Sciatic nerve (tissue), 2 donors: ENCODE results near the gene SUFU. TPM values are rescaled to one million over a fixed set of nuclear protein-coding genes. Genes with fewer than 3 reads are reported as not detected.
A peak's percentile ranks its signal among the peaks of the same experiment; 100 is the strongest.
"Not testable (repeated sequence)": the region's sequence is repeated elsewhere in the genome, so short reads cannot be mapped to it uniquely, and the experiment has no call there.

Source experiments
- ATAC-seq: fragments of 200-7000 bp; cut with Tn5 transposase; one replicate; pipeline ENCODE4 v1.9.1; 2020; ENCODE audit warnings: mild to moderate bottlenecking, moderate library complexity
- DNase-seq: peaks from one replicate; pipeline ENCODE4 v3.0.0-alpha.2; 2020; ENCODE audit warnings: low spot score
- intact Hi-C: fragments of 100-400 bp; cut with DNase I; formaldehyde crosslinking; loops from one replicate; pipeline ENCODE4 v1.14.2; 2022
- total RNA-seq: library from RNA; stranded (reverse); fragmentation: NEBNext Ultra II Directional; extraction: Animal tissue kit (Norgen Biotek cat#: 25700); gene quantifications from one replicate; pipeline ENCODE4 v1.2.1, GENCODE V29; 2021
- donor health status: DM: no; HTN: no; CAD: no.
- donor health status: DM: no; HTN: no; CAD: no.

SUFU gene
- total RNA-seq, 1 donor from 2014 or later: 19.7 TPM

DNA sequence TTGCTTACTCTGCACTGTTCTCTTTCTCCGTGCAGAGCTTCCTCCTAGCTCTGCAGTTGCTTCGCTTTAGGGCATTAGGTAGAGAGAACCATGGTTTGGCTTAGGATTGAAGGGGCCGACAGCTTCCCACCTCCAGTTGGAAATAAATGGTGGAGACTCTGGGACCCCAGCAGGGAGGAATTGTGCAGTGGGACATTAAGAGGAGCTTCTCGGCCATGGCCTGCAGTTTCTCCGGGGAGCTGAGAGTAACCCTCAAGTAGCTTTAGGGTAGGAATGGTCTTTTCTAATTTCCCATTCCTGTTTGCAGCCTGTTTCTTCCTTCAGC, 1.2 kb downstream of the SUFU start:
- DNase-seq: peak; percentile 50
- intact Hi-C loops: loop anchor here (1.0 to 5.0 kb wide), 2 partner anchors 77 to 354 kb away; no protein-coding TSS in a partner anchor
- ATAC-seq: no peak

DNA sequence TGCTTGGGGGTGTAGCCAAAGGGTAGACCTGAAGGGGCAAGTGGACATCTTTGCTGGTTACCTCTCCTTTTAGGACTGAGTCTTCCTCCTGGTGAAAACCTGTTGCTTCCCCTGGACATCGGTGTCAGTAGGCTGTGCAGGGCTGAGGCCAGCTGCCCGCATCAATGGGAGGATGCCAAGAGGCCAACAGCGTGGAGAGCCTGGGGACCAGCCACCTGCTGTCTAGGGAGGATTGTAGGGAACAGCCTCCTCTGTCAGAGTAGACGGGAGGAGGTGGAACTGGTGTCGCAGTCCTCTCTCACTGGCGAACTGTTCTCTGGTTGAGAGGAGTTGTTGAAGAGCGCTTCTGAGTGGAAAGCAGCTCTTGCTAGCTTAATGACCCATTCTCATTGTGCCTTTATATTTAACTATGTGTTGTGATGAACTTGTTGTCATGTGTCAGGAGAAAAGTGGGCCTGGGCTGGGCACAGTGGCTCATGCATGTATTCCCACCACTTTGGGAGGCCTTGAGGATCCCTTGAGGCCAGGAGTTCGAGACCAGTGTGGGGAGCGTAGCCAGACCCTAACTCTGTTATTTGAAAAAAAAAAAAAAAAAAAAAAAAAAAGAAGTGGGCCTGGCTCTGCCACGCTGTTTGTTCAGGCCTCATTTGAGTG, 1.8 kb downstream of the SUFU start:
- ATAC-seq (no peak), DNase-seq (peak; percentile 57)
- intact Hi-C loops: no loop called here

DNA sequence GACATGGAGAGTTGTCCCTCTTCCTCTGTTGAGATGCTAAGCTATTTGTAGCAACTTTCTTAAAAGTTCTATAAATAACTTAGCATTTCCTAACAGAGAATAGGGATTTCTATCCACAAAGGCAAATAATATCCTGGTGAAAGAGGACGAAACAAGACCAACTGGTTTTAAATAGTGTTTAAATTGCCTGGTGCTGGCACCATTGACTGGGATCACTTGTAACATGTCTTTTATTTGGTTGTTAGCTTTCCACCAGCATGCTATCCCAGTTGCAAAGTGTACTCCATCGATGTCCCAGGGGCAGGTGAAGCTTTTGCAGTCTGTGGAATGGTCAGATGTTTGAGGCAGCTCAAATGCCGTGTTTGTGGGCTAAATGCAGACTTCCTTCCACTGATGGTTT, 3.7 kb downstream of the SUFU start:
- ATAC-seq: no peak
- DNase-seq: peak; percentile 2
- intact Hi-C loops: no loop called here

DNA sequence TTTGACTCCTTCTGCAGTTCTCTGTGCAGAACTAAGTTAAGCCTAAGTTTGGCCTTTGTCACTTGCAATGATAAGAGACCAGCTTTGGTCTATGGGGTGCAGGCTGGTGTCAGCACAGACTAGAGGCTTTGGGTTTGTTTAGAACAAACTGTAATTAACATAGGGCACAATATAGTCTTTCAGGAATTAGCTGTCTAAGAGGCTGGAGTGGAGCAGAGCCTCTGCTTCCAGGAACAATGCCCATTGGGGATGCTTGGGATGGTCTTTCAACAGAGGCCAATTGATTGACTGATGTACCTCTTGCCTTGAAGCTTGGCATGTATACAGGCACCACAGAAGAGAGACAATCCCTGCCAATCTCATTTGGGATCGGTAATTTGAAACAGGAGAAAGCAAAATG, 4.7 kb downstream of the SUFU start:
- intact Hi-C loops: no loop called here
- DNase-seq: peak; percentile 9
- ATAC-seq: no peak

DNA sequence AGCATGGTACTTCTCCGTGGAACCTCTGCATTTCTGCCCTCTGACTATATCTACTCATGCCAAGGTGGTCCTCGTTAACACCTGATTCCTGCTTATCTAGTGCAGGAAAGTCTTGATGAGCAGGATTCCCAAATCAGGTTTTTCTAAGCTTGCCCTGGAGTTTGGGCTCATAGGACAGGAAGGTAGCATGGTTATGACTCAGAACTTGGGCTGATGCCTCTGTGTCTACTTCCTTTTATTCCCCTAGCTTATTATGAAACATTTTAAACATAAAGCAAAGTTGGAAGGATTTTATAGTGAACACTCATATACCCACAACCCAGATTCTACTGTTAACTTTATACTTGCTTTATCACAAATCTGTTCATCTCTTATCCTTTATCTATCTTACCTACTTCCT, 5.6 kb downstream of the SUFU start:
- DNase-seq (no peak), ATAC-seq (no peak)
- intact Hi-C loops: no loop called here

- intact Hi-C loops: no loop called here
- ATAC-seq (no peak), DNase-seq (peak; percentile 26)
Observed at GRCh38 chr10:102511583-102512274, 8.0 kb downstream of the SUFU start.

DNA sequence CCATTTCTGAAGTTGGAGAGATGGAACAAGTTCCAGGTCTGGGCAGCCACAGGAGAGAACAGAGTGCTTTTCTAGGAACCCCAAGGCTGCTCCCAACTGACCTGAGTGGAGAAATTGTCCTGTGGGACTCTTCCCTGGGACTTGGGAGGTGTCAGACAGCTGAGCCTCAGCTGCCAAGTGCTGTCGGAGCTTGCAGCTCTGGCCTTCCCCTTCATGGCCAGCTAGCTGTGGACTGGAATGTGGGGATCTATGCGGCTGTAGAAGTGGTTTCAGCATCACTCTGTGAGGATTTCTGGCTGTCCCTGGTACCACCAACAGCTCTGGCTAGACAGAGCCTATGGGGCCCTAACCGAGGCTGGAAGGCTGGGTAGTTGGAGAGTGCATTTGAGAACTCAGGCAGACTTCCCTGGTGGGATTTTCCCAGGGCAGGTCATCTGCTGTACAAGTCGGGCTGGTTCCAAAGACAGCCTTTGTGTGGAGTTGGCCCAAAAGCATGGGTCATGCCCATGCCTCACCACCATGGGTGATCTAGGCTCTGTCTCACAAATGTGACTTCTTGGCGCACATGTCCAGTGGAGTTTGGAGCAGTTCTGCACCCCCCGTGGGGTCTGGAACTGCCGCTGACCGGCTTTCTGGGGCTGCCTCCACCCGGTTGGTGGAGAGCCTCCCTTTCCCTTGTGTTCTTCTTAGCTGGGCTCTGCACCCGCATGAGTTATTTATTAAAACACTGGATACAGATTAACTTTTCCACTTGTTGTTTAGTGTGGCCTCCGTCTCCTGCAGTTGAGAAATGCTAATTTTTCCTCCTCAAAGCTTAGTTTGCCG, 10.9 kb downstream of the SUFU start:
- DNase-seq: no peak
- intact Hi-C loops: no loop called here
- peak; percentile 52 for ATAC-seq

DNA sequence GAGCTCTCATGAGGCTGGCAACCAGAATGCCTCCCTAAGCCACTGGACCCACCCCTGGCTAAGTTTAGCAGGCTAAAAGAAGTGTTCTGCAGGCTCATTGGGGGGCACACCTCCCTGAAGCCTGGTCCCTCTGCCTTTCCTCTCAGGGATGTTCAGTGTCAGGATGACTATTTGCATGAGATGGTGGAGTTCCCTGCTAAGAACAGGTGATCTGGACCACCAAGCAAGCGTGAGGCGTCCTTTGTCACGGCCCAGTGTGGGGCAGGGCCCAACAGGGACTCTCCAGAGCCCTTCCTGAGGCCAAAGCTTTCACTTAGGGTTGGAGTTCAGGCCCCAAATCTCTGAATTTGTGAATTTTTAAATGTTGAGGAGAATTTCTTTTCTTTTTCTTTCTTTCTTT, 12.0 kb downstream of the SUFU start:
- ATAC-seq (no peak), DNase-seq (peak; percentile 17)
- intact Hi-C loops: no loop called here

GRCh38 chr10:102517553-102517952, 13.8 kb downstream of the SUFU start:
- ATAC-seq (no peak), DNase-seq (peak; percentile 3)

GRCh38 chr10:102519246-102519825, 15.6 kb downstream of the SUFU start:
- intact Hi-C loops: no loop called here
- DNase-seq: peak; percentile 33
- ATAC-seq: no peak

More at GRCh38 chr10:102517553-102517952, 13.8 kb downstream of the SUFU start:
- intact Hi-C loops: no loop called here

GRCh38 chr10:102522874-102523249, 19.1 kb downstream of the SUFU start:
- no peak for ATAC-seq
- intact Hi-C loops: no loop called here
- DNase-seq: peak; percentile 6

GRCh38 chr10:102523250-102524029, 19.7 kb downstream of the SUFU start:
- DNase-seq: peak; percentile 63
- intact Hi-C loops: no loop called here
- no peak for ATAC-seq

DNA sequence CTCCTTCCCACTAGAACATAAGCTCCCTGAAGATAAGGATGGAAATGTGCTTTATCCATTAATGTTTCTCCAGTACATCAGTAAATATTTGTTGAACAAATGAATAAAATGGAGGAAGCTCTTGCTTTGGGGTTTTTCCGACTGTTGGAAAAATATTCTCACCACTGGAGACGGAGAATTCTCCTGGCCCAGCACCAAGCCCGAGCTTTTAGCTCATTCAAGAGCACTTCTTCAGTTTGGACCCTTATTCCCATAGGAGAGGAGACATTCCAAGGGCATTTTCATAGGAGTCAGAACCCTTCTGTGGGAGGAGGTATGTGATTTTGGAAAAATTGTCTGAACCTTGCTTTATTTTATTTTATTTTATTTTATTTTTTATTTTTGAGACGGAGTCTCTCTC, 21.0 kb downstream of the SUFU start:
- no peak for ATAC-seq
- peak; percentile 26 for DNase-seq
- intact Hi-C loops: no loop called here

- no peak for ATAC-seq
- intact Hi-C loops: no loop called here
- peak; percentile 15 for DNase-seq
Observed at GRCh38 chr10:102527546-102527945, 23.8 kb downstream of the SUFU start.

- DNase-seq (no peak), ATAC-seq (peak; percentile 42)
- intact Hi-C loops: no loop called here
Observed at GRCh38 chr10:102534333-102534732, 30.6 kb downstream of the SUFU start.

- intact Hi-C loops, ATAC-seq, DNase-seq: not testable (repeated sequence)
Observed at GRCh38 chr10:102534966-102535365, 31.2 kb downstream of the SUFU start.

- intact Hi-C loops: no loop called here
- ATAC-seq (no peak), DNase-seq (no peak)
Observed at GRCh38 chr10:102535481-102536147, 31.8 kb downstream of the SUFU start.

DNA sequence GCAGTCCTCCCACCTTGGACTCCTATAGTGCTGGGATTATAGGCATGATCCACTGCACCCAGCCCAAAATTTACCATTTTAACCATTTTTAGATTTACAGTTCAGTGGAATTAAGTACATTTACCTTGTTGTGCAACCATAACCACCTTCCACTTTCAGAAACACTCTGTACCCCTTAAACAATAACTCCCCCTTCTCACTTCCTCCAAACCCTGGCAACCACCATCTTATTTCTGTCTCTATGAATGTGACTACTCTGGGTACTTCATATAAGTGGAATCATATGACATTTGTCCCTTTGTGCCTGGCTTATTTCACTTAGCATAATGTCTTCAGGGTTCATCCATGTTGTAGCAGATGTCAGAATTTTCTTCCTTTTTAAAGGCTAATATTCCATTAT, 33.6 kb downstream of the SUFU start:
- intact Hi-C loops: no loop called here
- no peak for ATAC-seq
- DNase-seq: no peak
